GM18861 (cell line): ENCODE results near the gene OSBPL5.

Experiments
- ATAC-seq: cut with Tn5 transposase; IDR thresholded peaks from one replicate; pipeline ENCODE4 v1.9.1; 2021; ENCODE audit not compliant: unreplicated experiment

Gene OSBPL5

DNA sequence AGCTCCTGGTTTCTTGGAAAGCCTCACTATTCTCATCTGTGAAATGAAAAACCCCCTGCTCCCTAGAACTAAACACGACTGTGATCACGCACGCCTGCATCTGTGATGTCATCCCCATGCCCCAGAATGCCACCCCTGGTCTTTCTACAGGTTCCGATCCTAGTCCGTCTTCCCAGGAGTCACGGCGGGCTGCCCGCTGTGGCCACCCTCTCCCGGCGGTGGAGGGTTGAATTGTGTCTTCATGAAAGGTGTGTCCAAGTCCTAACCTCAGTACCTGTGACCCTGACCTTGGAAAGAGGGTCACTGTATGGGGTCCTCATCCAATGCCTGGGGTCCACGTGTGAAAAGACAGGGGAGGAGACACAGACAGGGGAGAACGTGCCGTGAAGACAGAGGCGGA is 14.4 kb downstream of the OSBPL5 start:
- no peak for ATAC-seq

DNA sequence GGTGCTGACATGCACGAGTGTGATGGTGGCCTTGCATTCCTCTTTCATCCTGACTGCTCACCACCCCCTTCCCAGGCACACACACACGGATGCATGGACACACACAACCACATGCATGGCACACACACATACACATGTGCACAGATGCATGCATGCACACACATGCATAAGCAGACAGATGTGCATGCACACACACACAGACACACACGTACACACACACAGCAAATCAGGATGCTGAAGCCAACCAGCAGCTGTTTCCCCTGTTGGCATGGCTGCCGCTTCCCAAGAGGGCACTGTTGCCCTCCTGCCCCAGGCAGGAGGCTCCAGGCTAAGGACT is 15.3 kb downstream of the OSBPL5 start:
- ATAC-seq: no peak

- no peak for ATAC-seq
Observed at GRCh38 chr11:3148990-3149851, 15.9 kb downstream of the OSBPL5 start.

DNA sequence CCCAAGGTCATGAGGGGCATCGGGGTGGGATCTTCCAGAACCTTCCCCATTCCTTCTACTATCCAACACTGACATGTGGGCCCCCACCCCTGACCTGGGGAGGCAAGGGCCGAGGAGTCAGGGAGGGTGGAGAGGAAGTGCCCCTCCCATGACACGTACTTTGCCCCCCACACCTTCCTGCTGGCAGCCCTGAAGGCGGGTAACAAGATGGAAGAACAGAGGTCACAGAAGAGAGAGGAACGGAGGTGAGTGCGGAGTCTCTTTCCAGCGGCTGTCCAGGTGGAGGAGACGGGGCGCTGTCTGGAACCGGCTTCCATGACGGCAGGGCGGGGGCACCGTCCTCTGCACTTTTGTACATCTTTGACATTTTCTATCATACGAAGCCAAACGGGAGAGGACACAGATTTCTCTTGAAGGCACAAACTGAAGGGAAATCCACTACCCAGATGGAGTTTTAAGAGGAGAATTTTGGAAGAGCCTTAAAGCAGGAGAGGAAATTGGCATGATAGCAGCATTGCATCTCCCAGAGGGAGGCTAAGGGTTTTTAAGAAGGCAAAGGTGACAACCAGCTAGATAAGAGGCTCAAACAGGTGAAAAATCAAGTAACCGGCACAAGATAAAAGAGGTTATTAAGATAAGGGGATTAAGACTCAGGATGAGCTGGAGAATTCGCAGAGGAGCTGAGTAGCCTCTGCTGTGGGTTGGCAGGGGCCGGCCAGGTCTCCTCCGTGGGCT is 16.7 kb downstream of the OSBPL5 start:
- no peak for ATAC-seq

- no peak for ATAC-seq
Observed at GRCh38 chr11:3147626-3148025, 17.5 kb downstream of the OSBPL5 start.

- ATAC-seq: no peak
Observed at GRCh38 chr11:3147257-3147619, 17.9 kb downstream of the OSBPL5 start.

- ATAC-seq: no peak
Observed at GRCh38 chr11:3146612-3147256, 18.4 kb downstream of the OSBPL5 start.

GRCh38 chr11:3145206-3145520 is 19.9 kb downstream of the OSBPL5 start:
- ATAC-seq: no peak

GRCh38 chr11:3144296-3145205 is 20.6 kb downstream of the OSBPL5 start:
- no peak for ATAC-seq

DNA sequence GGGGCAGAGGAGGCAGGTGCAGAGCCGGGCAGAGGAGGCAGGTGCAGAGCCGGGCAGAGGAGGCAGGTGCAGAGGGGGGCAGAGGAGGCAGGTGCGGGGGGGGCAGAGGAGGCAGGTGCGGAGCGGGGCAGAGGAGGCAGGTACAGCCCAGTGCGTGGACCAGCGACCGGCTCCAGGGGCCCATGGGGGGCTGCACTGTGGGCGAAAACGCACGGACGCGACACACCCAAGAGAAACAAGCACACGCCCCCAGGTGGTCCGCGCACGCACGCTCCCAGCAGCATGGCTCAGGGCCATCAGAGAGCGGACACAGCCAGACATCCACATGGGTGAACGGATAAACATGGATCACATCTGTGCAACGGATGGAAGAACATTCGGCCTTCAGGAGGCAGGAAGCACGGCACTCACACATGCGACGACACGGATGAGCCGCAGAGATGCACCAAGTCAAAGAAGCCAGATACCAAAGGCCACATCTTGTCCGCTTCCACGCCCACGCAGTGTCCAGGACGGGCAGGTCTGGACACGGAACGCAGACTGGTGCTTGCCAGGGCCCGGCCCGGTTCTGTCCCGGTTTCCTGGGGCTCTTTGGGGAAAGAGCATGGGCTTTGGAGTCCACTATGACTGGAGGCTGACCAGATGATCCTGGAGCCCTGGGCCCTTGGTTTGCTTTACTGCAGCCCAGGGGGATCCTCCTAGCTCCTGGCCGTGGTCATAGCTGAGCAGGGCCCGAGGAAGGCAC is 21.8 kb downstream of the OSBPL5 start:
- ATAC-seq: no peak

- ATAC-seq: no peak
Observed at GRCh38 chr11:3140291-3140603, 24.9 kb downstream of the OSBPL5 start.

GRCh38 chr11:3139481-3140290 is 25.4 kb downstream of the OSBPL5 start:
- no peak for ATAC-seq

DNA sequence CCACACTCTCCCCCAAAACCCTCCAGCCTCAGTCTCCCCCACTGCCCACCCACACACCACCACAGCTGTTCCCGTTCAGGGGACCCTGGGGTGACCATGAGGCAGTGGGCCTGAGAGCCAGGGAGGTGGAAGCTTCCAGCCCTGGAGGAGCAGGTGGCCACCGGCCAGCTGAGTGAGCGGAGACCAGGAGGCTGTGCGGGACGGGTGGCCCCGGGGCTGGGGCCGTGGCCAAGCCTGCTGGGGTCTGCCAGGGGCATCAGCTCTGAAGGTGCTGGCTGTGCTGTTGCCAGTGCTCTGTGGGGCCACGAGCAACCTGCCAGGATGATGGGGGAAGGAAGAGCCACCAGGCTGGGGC is 26.0 kb downstream of the OSBPL5 start:
- ATAC-seq: no peak

GRCh38 chr11:3138178-3139085 is 26.7 kb downstream of the OSBPL5 start:
- ATAC-seq: no peak

DNA sequence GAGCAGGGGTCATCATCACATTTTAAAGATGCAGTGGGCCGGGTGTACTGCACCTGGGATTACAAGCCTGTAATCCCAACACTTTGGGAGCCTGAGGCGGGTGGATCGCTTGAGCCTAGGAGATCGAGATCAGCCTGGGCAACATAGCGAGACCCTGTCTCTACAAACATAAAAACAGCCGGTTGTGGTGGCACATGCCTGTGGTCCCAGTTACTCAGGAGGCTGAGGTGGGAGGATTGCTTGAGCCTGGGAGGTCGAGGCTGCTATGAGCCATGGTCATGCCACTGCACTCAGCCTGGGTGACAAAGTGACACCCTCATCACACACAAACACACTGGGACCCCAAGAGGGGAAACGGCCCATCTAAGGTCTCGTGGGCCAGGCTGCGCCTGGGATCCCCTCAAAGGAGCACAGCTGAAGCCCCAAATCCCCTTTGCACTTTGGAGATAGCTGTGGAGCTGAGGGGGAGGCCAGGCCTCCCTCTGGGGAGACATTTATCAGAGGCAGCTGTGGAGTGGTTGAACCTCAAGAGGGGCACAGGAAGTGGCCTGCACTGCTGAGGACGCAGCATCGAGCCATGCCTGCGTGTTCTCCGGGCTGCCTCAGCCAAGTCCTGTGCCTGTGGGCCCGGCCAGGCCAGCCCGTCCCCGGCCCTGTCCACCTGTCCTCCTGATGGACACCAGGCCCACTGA is 27.5 kb downstream of the OSBPL5 start:
- ATAC-seq: no peak

- ATAC-seq: no peak
Observed at GRCh38 chr11:3136546-3137455, 28.3 kb downstream of the OSBPL5 start.
